Osteoblast (primary cell): ENCODE data around the gene PHACTR2. TPM values are rescaled to one million over a fixed set of nuclear protein-coding genes. Genes with fewer than 3 reads are reported as not detected.

Experiments
- DNase-seq: peaks from one replicate; pipeline ENCODE4 v3.0.0; 2011; ENCODE audit warnings: low spot score, mixed read lengths; ENCODE audit not compliant: insufficient read length; ENCODE audit errors: missing footprints
- H2AFZ ChIP-seq: 2 replicates; pipeline ENCODE4 v1.6.0; 2011; ENCODE audit warnings: mild to moderate bottlenecking, low read length
- H3K27ac ChIP-seq: 2 replicates; pipeline ENCODE4 v1.5.1; 2011; ENCODE audit warnings: mild to moderate bottlenecking, low read depth, low read length, moderate library complexity
- H3K27me3 ChIP-seq: 2 replicates; pipeline ENCODE4 v1.6.0; 2012; ENCODE audit warnings: mild to moderate bottlenecking, control low read depth, inconsistent platforms, low read length, moderate library complexity; ENCODE audit not compliant: insufficient read depth
- H3K36me3 ChIP-seq: 2 replicates; pipeline ENCODE4 v1.5.1; 2011; ENCODE audit warnings: mild to moderate bottlenecking, low read length, control low read depth, moderate library complexity; ENCODE audit not compliant: insufficient read depth
- H3K4me1 ChIP-seq: 2 replicates; pipeline ENCODE4 v1.5.1; 2011; ENCODE audit warnings: mild to moderate bottlenecking, low read length, control low read depth, moderate library complexity; ENCODE audit not compliant: insufficient read depth
- H3K4me2 ChIP-seq: 2 replicates; pipeline ENCODE4 v1.6.0; 2011; ENCODE audit warnings: mild to moderate bottlenecking, low read length; ENCODE audit not compliant: insufficient read depth
- H3K4me3 ChIP-seq: fragments of 200-600 bp; sonication (generic); 3 replicates; pipeline ENCODE4 v1.5.1; 2012; ENCODE audit warnings: mild to moderate bottlenecking, low read length, inconsistent platforms; ENCODE audit not compliant: insufficient read depth
- H3K79me2 ChIP-seq: 2 replicates; pipeline ENCODE4 v1.6.0; 2012; ENCODE audit warnings: mild to moderate bottlenecking, low read length, control low read depth, inconsistent platforms; ENCODE audit not compliant: insufficient read depth
- H3K9me3 ChIP-seq: 2 replicates; pipeline ENCODE4 v1.5.1; 2011; ENCODE audit warnings: low read depth, low read length, control low read depth
- H4K20me1 ChIP-seq: 2 replicates; pipeline ENCODE4 v1.6.0; 2012; ENCODE audit warnings: mild to moderate bottlenecking, low read length, control low read depth; ENCODE audit not compliant: insufficient read depth
- CTCF ChIP-seq: IDR thresholded peaks from 2 replicates; pipeline ENCODE4 v1.5.1; 2011; ENCODE audit warnings: mild to moderate bottlenecking, low read depth, low read length, moderate library complexity; ENCODE audit errors: extremely low read depth
- total RNA-seq: library from RNA; depleted of rRNA; stranded (reverse); fragments of >200 nt; gene quantifications from 2 replicates; pipeline ENCODE4 v1.2.3, GENCODE V29; 2012

The PHACTR2 gene
- total RNA-seq, 1 donor, result 71.7 TPM

DNA sequence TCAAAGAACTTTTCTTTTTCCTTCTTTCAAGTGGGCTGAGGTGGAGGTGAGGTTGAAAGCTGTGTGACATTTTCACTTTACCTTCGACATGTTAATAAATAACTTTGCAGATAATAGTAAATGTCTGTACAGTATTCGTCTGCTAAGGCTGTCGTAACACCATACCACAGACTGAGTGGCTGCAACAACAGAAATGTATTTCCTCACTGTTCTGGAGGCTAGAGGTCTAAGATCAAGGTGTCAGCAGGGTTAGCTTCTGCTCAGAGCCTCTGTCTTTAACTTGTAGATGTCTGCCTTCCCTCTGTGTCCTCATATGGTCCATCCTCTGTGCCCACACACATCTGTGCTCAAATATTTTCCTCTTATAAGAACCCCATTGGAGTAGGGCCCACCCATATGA, 14.9 kb downstream of the PHACTR2 start:
- Histone ChIP-seq H4K20me1 (no peaks in the 10 kb centered on the region), H3K9me3 (no peaks in the 10 kb centered on the region), H3K27ac (no peak overlapping the region), H3K79me2 (peaks cover 82% of the 10 kb centered on the region), H3K4me3 (no peak overlapping the region), H3K4me1 (peaks cover 39% of the 10 kb centered on the region), H3K27me3 (no peaks in the 10 kb centered on the region), H3K4me2 (no peak overlapping the region), H2AFZ (no peak overlapping the region), H3K36me3 (no peaks in the 10 kb centered on the region)
- no peak for DNase-seq
- no peak for TF ChIP-seq CTCF

GRCh38 chr6:143694013-143694412, 16.2 kb downstream of the PHACTR2 start:
- Histone ChIP-seq H3K4me3 (no peak overlapping the region), H3K27ac (no peak overlapping the region), H3K27me3 (no peaks in the 10 kb centered on the region), H3K36me3 (no peaks in the 10 kb centered on the region), H3K79me2 (peaks cover 77% of the 10 kb centered on the region), H3K9me3 (no peaks in the 10 kb centered on the region), H3K4me2 (no peak overlapping the region), H4K20me1 (peaks cover 7% of the 10 kb centered on the region), H2AFZ (no peak overlapping the region), H3K4me1 (peaks cover 34% of the 10 kb centered on the region)
- no peak for TF ChIP-seq CTCF
- DNase-seq, result no peak

- Histone ChIP-seq H3K36me3 (no peaks in the 10 kb centered on the region), H3K4me3 (no peak overlapping the region), H3K4me2 (no peak overlapping the region), H3K27ac (no peak overlapping the region), H3K79me2 (peaks cover 77% of the 10 kb centered on the region), H4K20me1 (peaks cover 7% of the 10 kb centered on the region), H3K4me1 (peaks cover 34% of the 10 kb centered on the region), H2AFZ (no peak overlapping the region), H3K27me3 (no peaks in the 10 kb centered on the region), H3K9me3 (no peaks in the 10 kb centered on the region)
- no peak for DNase-seq
- TF ChIP-seq CTCF, result no peak
Measured at GRCh38 chr6:143694560-143694959, 16.8 kb downstream of the PHACTR2 start.

DNA sequence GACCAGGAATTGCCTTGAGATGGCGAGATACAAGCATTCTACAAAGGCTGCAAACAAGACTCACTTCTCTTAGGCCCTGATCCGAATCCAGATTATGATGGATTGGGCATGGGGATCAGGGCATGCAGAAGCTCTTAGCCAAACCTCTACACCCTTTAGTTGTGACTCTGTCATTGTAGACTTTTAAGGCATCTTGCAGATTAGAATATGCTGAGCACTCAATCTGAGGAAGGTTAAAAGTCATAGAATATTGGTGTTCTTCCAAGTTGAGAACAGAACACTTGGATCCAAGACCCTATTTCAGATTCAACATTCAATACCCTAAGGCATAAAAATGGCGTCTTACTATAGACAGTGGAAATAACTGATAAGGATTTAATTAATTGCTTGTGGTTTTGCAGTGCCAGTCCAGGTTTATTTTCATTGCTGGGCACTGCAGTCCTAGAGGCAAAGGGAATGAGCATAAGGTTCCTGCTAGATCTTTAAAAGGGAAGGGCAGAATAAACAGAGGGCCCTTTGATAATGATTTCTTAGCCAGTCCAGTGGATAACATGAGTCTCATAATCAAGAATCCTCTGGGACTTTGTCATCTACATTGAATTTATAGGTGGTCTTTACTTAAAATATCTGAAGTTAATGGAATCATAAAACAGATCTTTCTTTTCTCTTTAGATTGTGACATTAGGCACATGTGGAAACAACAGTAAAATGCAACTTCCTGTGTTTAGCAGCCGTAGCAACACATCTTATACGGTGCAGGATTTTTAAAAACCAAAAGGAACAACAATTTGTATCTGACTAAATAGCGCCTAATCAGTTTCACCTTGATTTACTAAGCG, 17.6 kb downstream of the PHACTR2 start:
- TF ChIP-seq CTCF, result no peak
- H3K4me2 ChIP-seq, result no peak overlapping the region
- H3K27me3 ChIP-seq, result no peaks in the 10 kb centered on the region
- peaks cover 77% of the 10 kb centered on the region for H3K79me2 ChIP-seq
- no peaks in the 10 kb centered on the region for H3K9me3 ChIP-seq
- H3K27ac ChIP-seq, result no peak overlapping the region
- no peak overlapping the region for H2AFZ ChIP-seq
- peaks cover 26% of the 10 kb centered on the region for H3K4me1 ChIP-seq
- H3K36me3 ChIP-seq, result no peaks in the 10 kb centered on the region
- no peak for DNase-seq
- H4K20me1 ChIP-seq, result peaks cover 7% of the 10 kb centered on the region
- no peak overlapping the region for H3K4me3 ChIP-seq
